DMS153 treated with DMSO at 0.1 percent for 48 hours (cell line): ENCODE measurements around the gene PTPRD.

Experiments used
- DNase-seq: peaks from one replicate; lab custom pipeline; 2025; ENCODE audit not compliant: unreplicated experiment; lab: John Stamatoyannopoulos, UW

PTPRD gene

DNA sequence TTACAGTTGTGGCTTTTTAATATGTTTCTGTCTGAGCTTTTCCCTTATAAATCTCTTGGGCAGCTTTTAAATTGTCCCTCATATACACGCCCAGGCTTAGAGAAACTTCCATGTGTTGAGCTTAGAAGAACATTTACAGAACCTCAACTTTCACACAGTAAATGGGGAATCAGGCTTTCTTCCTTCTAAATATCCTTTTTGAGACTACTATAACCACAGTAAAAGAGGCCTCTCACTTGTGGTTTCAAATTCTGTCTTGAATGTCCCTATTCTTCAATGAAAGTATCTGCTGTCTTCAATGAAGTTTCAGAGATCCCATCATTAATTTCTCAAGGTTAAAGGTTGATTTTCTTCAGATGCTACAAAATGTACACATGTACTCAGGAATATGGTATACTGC is 2224.7 kb downstream of the PTPRD start:
- no peak for DNase-seq

DNA sequence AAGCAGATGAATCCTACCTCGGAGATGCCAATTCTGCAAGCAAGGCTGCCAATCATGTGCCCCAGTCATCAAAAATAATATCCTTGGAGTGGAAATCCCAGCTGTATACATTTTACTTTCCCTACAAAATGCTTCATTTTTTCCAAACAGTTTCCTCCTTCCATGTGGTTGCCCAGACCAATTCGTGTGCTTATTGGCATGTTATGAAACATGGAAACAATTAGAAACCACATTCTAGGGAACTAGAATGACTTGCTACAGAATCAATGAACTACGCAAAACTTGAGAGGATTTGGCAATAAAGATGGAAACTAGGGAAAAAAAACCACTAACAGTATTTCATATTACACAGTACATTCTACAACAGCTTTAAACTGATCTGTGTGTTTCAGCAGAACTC is 2228.7 kb downstream of the PTPRD start:
- DNase-seq: no peak

DNA sequence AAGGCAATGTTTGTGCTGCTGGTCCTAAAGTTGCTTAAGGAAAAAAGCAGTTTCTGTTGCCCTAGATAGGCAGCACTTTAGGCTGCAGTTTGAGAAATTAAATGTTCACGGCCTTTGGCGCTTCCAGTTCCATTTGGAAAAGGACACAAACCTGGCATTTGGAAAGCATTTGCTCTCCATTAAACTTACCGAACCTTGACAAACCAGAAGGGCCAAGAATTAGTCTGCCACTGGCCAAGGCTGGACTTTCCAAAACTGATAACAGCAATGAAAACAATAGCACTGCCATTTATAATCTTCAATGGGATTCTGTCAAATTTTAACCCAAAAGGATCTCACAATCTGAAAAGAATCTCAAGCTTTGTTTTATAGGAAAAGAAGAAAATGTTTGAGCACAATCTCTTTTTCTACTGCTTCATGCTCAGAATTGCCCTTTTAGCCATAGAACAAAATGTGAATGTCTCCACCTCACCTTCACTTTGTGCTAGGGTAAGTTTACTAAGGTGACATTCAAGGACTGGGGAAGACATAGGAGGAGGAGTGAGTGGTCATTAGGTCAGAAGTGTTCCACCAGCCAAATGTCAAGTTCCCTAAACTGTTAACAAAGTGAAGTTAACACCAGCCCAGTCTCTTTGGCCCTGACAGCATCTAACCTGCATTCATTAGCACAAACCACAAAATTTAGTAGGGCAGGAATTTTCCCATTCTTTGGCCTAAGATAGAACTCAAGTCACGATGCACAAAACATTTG is 2229.8 kb downstream of the PTPRD start:
- no peak for DNase-seq

DNA sequence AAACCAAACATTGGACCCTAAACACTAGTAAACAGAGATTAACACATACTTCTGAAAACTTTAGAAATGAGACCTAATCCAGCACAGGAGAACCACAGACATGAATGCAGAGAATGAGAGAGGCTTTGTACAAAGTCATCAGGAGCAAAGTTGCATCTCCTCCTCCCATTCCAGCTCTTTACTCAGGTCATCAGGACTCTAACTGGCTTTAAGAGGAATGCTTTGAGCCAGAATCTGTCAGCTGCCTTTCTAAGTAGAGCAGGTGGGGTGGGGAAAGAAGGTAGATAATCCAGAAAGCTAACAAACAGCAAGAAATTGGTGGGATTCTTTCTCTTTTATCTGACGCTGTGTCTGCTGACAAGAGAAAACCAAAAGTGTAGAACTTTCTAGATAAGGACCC is 2230.5 kb downstream of the PTPRD start:
- DNase-seq: no peak

DNA sequence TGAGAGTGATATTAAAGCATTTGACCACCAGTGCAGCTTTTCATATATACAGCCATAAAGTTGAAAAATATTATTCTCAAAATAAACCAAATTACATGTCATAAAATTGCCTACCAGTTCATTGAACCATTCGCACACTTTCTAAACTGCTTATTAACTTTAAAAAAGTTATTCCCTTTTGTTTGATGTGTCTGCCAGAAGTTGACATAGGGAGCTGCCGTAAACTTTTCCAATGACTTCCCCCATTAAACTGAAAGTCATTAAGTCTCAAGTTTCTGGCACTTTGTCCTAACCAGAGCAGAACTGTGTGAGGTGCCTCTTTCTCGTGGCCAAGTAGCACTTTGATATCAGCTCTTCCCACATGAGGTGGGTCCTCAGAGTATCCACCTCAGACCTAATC is 2231.2 kb downstream of the PTPRD start:
- DNase-seq: no peak

DNA sequence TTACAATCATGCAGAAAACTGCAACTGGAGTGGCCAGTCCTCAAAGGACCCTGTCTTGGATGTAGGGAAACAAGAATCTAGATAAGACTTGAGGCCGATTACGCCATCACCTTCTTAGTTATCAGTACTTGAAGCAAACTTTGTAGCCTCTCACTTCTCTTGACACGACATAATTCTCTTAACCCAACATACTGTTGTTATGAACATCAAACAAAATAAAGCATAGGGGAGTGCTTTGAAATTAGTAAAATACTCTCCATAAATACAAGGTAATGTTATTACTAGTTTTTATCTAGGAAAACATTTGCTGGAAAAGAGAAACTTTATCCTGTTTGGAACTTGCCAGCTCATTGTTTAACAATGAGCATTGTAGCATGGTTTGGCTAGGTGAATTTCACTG is 2238.3 kb downstream of the PTPRD start:
- no peak for DNase-seq

DNA sequence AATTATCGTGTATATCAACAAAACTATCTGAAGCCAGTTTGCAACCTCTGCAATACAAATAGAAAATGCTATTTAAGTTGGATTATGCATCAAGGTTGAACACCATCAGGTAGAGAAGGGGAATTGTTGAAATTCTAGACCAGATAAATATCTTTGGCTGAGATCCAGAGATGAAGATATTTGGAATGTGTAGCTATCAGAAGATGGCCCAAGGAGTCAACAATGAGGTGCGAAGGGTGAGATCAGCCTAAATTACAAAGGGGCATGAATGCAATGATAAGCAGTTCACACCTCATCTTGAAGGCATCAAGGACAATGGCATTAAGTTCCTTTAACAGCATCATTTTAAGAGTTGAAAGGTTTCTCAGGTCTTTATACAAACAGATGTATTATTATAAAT is 2241.1 kb downstream of the PTPRD start:
- DNase-seq: no peak

DNA sequence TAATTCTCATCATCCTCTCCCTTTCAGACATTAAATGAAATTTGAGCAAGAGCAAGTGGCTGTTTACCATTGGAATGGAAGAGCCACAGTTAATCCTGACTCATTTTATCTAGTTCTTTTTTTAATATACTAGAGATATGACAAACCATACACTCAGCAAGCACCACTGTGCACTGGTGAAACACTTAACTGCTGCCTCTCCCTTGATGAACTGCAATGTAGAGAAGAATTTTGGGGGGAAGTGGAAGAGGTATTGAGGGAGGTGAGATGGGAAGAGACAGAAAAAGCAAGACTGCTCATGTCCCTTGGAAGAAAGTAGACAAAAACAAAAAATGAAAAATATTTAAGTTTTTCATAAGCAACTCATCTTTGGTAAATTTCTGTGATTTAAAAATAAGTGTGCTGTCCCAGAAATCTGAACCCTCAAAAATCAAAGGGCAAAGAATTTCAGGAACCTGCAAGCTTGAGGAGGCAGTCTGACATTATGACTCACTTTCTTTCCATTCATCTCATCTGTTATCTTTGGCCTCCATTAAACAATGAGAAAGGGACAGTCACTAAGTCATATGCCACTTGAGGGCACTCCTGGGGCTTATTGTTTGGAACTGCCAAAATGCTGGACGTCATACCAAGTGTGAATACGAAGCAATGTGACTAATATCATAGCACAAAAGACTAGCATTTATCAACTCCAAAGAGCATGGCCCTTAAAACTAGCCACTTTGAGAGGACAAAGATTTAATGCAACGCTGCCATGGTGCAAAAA is 2246.5 kb downstream of the PTPRD start:
- DNase-seq: no peak

DNA sequence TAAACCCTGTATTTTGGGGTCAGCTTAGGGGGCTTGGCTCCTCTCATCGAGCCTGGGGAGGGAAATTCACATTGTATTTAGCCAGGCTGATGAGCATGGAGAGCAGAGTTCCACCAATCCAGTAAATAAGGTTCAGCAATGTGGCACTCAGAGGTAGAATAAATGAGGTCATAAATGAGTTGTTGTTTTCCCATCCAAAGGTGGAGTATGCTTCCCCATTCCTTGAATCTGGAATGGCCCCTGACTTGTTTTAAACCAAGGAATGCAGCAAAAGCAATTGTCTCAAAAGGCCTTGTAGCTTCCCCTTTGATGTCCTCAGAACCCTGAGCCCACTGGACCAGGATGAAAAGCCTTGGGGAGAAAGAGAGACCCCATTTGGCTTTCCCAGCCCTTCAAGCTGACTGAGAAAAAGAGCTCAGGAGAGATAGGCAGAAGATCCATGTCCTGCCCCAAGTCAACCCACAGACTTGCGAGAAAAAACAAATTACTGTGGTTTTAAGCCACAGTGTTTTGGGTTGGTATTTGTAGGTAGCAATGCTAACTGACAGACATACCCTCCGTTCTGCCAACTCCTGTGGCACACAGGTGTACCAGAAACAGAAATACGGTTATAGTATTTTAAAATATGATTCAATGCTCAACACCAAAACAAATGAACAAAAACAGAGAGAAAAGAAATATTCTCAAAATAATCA is 2247.2 kb downstream of the PTPRD start:
- DNase-seq: no peak

DNA sequence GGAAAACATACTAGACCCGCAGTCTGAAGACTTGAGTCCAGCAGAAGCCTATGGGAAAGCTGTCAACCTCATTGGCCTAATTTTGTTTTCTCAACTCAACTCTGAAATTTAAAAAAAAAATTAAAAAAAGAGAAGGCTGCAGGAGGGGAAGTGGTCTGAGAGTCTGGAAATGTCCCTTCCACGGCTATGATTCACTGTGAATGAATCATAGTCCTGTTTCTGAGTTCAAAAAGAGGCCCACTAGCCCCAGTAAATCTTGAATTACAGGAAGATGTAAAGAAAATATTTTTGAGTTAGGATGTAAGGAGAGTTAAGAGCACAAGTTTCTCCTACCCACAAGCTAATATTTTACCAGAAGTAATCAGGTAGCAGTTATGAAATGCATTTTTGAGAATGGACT is 2247.8 kb downstream of the PTPRD start:
- DNase-seq: no peak

DNA sequence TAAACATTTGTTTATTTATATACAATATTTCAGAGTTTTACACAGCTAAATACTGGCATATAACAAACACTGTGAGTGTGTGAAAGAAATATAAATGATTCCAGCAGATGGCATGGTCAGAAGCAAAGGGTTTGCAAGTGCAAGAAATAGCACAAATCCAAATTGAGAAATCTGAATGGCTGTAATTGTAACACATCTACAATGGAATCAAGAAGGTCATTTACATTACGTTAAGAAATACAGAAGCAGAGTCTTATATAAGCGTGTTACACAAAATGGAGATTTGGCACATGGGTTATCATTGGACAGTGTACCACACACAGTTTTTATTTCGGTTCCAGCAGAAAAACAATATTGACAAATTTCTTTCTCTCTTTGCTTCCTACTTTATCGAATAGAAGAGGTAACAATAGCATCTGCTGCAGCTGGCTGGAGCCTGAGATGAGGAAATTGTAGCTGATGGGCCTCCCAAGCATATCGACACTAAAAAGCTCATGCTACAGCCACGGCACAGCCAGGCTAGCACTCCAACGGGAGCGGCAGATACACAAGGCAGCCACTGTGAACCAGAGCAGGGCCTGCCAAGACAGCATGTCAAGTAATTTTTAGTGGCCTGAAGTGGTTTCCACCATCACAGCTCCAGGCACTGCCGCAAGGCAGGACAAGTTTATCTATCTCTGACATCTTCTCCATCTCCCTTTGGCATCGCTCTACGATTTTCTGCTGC is 2248.6 kb downstream of the PTPRD start:
- DNase-seq: no peak

DNA sequence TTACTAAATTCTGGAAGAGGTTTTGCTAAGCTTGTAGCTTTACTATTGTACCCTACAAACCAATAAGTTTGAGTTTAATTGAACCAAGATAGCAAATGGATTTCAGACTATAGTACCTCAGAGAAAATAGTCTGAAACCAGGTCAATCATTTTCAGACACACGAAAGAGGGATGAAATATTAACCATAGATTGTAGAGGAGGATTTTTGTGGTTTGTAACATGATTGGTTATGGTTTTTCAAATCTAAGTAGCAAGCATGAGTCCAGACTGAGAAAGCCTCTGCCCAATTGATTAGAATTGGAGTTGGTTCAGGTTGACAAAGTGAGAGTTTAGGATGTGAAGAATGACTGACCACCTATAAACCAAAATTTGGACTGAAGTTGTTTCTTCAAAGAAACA is 2250.6 kb downstream of the PTPRD start:
- no peak for DNase-seq

DNA sequence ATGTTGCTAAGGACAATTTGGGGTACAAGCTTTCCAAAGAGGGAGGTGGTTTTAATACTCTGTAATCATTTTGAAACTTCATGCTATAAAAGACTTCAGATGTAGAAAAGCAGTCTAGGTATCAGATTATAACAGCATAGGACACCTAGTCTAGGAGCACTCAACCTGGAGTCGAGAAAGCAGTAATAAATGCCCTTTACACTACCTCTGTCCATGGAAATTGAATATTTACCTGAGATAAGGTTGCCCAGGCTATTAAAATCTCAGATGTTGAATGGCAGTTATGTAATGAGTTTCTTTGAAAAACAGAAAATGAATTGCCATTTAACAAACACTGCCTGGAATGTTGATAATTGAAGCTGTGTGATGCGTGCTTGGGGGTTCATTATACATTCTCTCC is 2251.4 kb downstream of the PTPRD start:
- DNase-seq: no peak

DNA sequence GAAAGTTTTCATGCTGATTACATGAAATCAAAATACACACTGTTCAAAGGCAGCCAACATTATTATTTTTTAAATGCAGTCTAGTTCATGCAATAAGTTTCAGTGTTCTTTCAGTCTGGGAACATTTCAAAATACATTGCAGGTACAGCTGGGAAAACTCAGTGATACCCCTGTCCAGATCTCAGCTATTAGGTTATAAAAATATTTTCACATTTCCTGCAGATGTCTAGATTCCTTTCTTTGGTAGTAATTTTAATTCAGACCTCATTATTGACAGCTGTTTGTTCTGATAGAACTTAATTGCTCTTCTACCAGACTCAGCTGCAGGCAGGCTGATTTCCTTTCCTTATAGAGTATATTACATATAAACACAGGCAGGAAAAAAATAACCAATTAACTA is 2256.4 kb downstream of the PTPRD start:
- DNase-seq: no peak

DNA sequence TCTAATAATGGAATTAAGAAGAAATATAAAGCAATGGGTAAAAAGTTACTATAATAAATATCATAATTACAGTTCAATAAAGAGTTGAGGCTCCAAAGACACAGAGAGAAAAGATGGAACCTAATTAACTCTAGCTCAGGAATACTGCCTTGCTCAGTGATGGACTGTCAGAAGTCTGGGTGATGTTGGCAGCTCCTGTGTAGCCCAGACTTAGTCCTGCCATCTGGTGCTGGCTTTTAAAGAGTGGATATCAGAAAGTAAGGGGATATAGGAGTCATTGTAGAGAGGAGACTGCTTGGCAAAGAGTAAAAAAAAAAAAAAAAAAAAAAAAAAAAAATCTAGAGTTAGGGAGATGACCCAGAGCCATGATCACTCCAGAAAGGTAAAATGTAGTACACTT is 2261.4 kb downstream of the PTPRD start:
- no peak for DNase-seq

DNA sequence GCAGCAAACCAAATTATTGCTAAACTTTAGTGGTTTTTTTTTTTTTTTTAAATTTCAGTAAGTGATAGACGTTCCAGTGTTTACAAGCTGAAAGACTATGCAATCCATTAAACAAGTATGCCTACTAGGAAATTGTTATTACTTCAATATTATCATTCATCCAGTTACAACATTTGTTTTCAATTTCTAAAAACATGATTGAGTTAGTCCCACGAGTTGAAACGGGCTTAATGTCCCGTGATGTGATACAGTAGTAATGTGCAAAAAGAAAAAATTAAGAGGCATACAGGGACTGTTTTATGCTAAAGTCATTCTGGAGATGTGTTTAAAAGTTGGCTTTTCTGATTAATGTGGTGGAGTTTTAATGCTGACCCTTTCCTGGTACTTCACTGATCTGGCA is 2262.9 kb downstream of the PTPRD start:
- no peak for DNase-seq

DNA sequence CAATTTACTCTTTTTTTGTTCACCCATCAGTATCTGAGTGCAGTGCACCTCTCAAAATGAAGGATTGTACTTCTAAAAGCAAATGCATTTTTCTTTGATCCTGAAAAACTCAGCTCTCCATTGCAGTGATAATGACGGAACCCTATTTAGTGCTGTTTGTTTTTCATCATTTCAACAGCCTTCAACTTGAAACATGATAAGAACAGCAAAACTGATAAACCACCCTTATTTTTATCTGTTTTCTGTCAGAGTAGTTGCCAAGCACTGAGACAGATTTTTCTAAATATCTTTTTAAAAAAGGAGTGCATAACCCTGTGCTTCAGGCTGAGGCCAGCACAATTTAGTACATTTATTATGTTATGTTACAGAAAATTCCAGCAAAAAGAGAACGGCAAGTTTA is 2263.4 kb downstream of the PTPRD start:
- no peak for DNase-seq

DNA sequence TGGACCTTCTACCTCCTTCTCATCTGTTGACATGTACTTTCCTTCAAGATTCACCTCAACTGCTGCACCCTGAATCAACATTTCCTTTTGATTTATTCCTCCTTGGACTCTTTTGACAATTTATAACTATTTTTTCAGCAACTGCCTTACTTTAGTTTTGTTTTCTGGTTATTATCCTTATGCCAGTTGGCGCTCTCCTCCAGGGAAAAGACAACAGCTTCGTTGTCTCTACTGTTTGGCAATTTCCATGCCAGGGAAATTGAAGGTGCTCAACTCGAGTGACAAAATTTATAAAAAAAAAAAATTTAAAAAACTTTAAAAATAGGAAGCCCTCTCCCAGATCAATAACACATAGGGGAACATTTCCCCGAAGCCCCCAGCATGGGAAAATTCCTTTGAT is 2264.0 kb downstream of the PTPRD start:
- no peak for DNase-seq

DNA sequence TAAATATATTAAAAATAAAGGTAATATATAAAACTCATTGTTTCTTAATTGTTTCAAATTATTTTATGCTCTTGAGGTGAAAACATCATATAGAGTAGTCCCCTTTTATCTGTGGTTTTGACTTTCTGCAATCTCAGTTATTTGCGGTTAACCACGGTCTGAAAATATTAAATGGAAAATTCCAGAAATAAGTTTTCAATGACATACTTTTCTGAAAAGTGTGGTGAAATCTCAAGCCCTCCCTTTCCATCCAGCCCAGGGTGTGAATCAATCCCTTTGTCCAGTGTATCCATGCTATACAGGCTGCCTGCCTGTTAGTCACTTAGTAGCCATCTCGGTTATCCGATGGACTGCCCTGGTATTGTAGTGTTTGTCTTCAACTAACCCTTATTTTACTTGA is 2266.5 kb downstream of the PTPRD start:
- no peak for DNase-seq

DNA sequence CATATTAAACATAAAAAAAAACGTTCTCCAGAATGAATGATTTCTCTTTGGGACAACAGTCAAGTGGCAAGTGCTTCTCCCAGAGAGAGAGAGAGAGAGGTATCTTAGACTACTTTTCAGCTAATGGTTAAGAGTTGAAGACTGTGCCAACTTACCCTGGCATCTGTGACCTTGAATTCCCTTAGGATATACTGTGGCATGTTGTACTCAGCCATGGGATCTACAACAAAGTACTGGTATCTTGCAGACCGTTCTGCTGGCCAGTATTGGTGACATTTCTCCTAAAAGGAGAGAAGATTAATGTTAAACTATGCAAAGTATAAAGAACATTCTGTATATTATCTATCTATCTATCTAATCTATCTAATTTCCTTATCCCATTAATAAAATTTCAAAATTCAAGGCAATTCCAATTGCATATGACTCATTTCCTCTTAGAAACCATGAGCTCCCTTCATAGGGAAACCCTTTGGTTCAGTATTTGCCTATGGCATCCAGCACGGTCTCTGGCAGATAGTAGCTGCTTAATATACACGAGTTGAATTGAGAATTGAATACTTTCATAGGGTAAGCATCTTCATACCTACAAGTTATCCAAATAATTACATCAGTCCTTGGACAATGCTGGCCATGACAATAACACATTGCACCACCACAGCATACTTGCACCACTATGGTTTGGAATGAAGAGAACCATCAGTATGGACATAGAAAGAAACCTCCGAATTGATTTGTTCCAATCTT is 2273.9 kb downstream of the PTPRD start:
- no peak for DNase-seq
